HT1080 (cell line): ENCODE results near the gene HOXA6. TPM values are rescaled to one million over a fixed set of nuclear protein-coding genes. Genes with fewer than 3 reads are reported as not detected.

Source experiments
- DNase-seq: peaks from one replicate; pipeline ENCODE4 v3.0.0-alpha.2; 2015; ENCODE audit warnings: low read depth
- total RNA-seq: library from RNA; depleted of rRNA; stranded (reverse); fragments of >200 nt; shearing (Covaris generic); gene quantifications from 2 replicates; pipeline ENCODE4 v1.2.3, GENCODE V29; 2014

Gene HOXA6
- total RNA-seq, 1 experiment from 2014 or later, result 3.6 TPM

DNA sequence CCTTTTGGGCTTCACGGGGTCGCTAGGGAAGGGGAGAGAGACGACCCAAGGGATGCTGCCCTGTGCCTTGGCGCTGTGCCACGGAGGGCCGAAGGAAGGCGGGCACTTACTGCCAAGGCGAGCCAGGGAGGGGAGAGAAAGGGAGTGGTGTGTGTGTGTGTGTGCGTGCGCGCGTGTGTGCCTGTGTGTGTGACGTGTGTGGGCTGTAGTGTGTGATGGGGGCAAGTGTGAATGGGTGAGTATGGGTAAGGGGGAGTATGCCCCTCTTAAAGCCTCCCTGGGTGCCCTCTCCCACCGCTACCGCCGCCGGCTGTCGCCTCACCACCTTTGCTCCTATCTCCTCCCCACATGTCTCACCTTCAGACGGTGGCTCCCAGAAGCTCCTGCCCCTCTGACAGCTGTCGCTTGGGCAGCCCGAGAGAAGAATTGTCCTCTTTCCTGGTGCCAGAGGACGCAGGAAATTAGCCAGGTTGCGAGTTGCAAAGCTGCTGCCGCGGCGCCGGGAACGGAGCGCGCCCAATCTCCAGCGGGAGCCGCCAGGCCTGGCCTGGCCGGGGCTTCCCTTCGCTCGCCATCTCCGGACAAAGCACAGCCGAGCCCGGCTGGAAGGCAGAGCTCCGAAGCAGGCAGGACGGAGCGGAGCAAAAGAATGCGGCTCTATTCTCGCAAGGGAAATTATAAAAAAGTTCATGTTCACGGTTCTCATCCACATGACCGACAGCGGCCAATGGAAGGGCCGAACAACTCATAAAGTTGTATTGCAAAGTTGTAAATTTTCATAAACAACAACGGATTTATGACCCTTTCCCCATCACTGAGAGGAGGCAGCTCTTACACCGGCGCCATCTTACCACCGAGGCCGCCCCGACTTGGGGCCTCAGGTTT lies 4.6 kb upstream of the HOXA6 start, which contains the start of gene HOXA3:
Gene HOXA3, minus strand, starts transcription at position 653 of the 885 bp plus-strand sequence. CDS start 41,943 bp downstream, outside the sequence.
- no peak for DNase-seq

DNA sequence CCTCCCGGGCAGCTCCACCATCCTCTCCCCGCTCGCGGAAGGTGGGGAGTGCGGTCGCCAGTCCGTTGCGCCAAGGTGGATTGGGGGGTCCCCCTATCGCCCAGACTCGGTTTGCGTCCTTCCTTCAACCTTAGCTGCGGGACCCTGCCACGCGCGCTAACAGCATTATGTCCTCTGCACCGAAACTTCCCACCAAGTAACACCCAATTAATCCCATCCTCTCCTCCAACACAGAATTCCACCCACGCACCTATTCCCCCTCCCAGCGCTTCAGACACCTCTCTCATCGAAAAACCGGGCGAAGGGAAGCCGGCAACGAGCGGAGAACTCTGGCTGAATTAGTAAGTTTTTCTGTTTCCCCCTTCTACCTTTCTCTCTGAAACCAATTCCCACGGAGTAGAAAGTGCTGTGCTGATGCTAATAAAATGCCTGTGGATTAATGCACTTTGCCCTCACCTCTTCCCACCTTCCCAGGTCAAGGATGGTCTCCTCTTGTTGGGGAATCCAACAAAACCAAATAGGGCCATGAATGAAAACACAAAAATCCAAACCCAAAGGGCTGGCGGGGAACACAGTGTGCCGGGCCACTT lies 3.9 kb upstream of the HOXA6 start:
- no peak for DNase-seq

DNA sequence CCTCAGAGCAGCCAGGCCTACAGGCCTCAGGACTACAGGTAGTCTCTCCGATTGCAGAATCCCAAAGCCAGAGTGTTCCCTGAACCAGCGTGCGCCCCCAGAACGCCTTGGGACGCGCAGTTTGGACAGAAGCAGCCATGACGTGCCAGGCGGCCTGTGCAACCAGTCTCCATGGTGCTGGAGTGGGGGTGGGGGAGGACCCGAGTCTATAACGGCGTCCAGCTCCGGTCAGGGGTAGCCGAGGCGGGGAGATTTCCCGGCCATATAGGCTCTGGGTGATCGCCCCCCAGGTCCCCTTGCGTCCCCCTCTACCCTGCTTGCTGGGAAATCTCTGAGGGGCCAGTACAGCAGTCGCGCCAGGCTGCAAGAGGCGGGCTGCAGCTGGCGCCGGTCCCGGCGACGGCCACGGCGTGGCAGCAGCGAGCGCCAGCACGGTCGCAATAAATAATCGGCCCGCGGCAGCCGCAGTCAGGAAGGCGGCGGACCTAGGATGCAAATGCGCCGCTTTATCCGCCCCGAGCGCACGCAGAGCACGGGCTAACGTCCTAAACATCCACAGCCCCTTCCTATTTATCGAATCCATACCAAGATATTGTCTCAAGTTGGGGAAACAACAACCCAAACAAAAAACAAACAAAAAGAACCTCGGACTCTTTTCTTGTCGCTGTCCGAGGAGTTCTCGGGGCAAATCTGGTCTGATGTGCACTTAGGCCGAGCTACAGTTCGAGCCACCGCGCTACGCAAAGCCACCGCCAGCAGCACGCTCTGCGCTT lies 3.2 kb upstream of the HOXA6 start:
- peak; percentile 75 for DNase-seq

DNA sequence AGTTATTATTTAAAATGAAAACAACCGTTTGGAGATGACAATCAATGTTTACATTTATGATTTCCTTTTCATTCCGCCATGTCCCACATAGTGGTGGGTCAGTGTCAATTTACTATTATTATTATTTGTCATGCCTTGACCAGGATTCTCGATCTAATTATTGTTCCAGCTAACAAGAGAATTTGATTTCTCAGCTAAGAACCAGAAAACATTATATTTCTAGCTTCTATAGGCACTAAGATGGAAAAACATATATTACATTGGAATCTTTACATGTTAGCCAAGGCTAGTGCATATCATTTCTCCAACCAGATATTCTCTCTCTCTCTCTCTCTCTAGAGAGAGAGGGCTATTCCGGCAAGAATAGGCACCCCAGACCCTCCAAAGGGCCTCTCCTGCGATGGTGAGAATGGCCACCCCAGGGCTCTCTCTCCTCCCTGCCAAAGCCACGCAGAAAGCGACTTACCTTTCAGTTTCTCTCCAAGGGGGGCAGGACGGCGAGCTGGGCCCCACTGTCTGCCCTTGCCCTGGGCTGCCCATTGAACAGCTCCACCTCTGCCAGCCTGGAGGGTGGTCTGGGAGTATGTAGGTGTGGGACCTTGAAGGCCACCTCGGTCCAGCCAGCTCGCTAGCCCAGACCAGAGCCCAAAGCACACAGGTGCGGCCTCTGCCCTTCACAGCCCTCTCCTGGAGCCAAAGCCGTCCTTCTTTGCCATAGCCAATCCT lies 2.4 kb upstream of the HOXA6 start:
- DNase-seq, result no peak

DNA sequence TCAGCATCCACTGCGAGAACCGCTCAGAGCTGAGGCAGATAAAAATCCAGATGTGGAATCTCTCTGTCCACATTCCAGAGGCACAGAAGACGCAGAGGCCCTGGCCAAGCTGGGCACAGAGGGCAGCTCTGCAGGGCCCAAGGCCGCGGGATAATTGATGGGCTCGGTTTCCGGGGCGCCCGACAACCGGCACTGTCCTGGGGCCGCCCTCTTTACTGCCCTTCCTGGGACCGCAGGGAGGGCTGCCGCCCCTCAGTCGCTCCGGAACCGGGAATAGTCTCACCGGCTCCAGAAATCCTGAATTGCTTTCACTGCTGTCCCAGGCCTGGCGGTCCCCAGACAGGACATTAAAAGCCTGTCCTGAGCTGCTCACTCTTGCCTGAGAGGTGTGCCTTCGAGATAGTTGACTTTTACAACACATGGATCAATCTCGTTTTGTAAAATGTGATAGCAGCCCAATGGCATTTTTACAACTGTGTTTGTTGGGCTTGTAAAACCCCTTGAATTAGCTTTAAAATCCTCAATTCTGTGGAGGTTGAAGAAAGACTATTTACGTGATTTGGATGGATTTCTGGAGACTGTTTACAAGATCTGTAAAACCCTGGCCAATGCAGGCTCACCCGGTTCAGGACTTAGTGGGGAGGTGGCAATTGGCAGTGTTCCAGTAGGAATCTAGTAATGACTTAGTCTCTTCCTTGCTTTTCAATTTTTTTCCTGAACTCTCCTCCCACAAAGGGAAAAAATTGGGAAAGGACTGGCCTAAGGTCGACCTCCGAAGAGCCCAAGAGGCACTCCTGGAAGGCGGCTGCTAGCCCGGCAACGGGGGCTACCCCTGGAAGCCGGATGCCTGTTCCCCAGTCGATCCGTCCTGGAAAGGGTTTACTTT lies 1.4 kb upstream of the HOXA6 start:
- no peak for DNase-seq

DNA sequence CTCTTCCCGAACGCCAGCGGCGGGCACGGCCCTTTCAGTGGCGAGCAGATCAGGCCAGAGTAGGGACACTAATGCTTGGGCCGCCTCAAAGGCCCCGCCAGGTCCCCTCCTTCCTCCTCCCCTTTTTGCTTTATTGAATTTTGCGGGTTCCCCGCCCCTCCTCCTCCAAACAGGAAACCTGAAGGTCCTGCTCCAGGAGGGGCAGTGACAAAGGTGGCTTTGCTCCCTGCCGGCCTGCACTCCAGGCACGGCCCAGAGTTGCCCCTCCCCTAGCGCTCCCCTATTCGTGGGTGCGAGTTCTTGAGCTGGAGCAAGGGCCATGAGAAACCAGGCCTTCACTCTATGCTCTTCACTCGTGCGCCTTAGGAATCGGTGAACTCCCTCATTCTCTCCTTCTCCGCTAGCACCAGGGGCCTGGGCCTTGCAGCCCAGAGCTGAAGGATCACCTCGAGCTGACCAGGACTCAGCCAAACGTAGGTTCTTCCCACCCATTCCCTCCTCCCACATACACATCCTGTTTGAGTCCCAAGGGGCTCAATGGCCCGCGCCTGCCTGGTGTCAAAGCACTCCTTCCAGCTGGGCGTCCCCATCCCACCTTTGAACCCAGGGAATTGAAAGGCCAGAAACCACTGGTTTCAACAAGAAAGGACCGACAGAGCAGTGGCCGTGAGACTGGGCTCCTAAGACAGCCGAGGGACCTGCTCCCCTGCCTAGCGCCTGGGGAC lies 619 bp upstream of the HOXA6 start:
- no peak for DNase-seq

DNA sequence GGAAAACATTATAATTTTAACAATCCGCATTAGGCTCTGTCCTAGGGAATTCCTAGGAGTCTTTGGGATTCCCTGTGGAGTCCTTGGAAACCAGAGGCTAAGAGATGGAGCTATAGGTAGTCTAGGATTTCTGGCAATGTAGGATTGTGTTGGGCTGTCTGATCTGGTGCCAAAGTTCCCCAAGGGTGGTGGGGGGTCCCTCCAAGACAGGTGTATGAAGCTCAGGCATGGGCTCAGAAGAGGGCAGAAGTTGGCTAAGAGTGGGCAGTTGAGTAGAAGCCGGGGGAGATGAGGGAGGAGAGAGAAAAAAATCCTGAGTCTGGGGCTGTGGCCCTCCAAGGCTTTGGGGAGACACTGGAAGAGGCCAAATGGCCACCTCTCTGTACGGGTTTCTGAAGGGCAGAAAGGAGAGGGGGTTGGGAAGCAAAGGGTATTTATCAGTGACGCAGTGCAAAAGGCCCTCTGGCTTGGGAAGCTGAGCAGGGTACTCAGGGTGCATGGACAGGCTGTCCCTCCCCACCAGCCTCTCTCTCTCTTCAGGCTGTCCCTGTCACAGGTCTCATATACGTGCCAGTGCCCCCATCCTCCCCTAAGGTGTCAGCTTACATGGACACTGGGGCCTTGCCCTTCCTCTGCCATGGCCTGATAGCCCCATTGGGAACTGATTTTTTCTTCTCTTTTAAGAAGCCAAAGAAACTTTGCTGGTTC lies 929 bp downstream of the HOXA6 start:
- no peak for DNase-seq

DNA sequence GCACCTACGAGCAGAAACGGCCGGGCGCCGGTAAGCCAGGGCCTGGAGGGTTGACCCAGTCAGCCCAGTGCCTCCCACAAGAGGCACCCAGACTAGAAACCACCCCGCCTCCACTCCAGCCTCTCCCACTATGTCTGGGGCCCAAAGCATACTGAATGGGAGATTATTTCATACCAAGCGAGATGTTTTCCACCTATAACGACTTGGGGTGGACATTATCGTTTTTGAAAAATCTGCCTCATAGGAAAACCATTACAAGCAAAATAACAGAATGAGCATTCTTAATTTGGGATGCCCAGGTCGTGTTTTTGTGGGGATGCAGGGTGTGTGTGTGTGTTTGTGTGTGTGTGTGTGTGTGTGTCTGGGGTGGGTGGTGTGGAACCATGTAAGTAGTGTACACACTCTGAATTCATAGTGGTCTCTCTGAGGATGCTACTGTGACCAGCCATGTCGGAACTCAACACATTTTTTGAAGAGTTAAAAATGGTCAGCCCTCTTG lies 1.6 kb downstream of the HOXA6 start:
- no peak for DNase-seq

DNA sequence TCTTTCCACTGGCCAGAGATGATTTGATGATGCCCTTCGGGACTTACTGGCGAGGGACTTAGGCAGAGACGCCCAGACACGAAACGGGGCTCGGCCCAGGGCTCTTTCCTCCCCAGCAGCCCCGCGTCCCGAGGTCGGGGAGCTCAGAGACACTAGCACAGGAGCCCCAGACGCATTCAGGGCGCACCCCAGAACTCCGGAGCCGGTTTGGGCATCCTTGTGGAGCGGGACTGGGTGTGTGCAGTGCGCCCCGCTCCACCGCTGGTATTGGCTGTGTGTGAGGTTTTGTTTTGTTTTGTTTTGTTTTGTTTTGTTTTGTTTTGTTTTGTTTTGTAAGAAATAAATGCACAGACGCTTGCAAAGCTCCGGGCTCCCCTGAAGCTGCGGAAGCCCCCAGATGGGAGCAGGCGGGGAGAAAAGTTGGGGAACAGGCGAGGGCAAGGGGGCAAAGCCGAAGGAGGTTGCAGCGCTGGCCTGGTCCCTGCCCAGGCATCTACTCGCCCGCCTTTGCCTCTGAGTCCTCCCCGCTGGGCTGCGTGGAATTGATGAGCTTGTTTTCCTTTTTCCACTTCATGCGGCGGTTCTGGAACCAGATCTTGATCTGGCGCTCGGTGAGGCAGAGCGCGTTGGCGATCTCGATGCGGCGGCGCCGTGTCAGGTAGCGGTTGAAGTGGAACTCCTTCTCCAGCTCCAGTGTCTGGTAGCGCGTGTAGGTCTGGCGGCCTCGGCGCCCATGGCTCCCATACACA lies 2.2 kb downstream of the HOXA6 start:
- DNase-seq, result no peak

DNA sequence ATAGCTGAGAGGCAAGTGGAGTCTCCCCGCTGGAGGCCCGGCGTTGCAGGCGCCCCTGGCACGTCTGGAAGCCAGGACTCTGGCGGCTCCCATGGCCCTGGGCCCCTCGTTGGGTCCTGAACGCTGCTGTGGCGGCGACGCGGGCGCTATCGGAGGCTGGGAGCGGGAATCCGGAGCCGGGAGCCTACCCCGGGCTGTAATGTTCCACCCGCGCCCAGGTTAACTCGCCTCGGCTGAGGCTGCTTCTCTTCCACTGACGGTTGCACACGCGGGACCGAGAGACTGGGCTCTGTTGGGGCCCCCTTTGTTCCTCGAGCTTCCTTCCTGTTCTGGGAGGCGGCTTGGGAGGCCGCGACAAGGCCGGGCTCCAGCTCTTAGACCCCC lies 2.8 kb downstream of the HOXA6 start:
- no peak for DNase-seq

DNA sequence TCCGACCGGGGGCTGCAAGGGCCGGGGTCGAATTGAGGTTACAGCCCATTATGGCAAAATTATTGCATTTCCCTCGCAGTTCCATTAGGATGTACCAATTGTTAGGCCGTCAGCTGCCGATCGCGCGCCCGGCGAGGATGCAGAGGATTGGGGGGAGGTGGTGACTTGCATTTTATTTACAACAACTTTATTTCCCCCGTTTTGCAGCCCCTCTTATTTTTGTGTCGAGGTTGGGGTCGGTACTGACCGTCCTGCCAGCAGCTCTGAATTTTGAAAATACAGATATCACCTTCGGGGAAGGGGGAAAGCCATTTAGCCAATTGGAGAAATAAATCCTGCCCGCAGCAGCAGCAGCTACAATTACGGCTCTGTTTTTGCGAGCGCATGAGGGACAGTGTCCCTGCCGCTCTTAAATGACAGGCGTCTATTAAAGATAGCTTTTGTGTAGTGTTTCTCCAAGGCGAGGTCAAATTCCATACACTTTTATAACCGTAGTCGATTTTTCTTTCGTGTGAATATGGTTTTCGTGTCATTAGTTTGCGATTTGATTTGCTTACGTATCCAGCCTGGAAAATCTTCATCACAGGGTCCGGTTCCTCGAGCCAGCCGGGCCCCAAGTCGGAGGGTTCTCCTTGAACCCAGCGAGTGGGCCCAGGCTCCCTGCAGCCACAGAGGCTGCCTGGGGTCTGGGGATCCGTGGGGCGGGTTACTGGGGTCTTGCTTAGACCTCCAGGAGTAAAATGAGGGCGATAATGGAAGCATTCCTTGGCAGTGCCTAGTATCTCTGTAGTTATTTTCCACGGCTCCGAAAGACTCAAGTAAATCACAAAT lies 3.4 kb downstream of the HOXA6 start:
- DNase-seq, result no peak

DNA sequence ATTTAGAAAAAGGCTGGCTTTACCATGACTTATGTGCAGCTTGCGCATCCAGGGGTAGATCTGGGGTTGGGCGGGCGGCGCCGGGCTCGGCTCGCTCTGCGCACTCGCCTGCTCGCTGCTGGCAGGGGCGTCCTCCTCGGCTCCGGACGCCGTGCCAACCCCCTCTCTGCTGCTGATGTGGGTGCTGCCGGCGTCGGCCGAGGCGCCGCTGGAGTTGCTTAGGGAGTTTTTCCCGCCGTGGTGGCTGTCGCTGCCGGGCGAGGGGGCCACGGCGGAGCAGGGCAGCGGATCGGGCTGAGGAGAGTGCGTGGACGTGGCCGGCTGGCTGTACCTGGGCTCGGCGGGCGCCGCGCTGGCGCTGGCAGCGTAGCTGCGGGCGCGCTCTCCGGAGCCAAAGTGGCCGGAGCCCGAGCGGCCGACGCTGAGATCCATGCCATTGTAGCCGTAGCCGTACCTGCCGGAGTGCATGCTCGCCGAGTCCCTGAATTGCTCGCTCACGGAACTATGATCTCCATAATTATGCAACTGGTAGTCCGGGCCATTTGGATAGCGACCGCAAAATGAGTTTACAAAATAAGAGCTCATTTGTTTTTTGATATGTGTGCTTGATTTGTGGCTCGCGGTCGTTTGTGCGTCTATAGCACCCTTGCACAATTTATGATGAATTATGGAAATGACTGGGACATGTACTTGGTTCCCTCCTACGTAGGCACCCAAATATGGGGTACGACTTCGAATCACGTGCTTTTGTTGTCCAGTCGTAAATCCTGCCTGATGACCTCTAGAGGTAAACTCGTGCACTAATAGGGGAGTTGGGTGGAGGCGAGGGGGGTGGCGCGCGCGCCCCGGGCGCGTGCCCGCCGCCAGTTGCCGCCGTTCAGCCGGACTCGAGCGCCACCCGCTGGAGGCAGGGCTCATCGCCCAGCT lies 4.3 kb downstream of the HOXA6 start, which contains the start of gene HOXA5:
Gene HOXA5, minus strand, starts transcription at position 659 of the 927 bp plus-strand sequence. Its CDS starts 74 bp downstream, at position 585.
- DNase-seq, result no peak

DNA sequence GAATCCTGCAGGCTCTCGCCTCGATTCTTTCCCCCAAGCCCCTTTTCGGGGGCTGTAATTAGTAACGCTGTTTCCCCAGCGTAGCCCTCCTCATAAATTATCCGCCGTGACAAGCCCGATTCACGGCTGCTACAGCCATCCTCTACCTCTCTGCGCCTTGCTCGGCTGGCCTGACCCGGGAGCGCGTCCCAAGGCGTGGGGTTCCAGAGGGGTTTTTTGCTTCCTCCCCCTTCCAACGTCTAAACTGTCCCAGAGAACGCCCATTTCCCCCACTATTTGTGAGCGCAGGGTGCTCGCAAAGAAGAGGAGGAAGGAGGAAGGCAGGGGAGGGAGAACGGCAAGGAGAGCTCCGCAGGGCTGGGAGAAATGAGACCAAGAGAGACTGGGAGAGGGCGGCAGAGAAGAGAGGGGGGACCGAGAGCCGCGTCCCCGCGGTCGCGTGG lies 5.0 kb downstream of the HOXA6 start:
- no peak for DNase-seq

DNA sequence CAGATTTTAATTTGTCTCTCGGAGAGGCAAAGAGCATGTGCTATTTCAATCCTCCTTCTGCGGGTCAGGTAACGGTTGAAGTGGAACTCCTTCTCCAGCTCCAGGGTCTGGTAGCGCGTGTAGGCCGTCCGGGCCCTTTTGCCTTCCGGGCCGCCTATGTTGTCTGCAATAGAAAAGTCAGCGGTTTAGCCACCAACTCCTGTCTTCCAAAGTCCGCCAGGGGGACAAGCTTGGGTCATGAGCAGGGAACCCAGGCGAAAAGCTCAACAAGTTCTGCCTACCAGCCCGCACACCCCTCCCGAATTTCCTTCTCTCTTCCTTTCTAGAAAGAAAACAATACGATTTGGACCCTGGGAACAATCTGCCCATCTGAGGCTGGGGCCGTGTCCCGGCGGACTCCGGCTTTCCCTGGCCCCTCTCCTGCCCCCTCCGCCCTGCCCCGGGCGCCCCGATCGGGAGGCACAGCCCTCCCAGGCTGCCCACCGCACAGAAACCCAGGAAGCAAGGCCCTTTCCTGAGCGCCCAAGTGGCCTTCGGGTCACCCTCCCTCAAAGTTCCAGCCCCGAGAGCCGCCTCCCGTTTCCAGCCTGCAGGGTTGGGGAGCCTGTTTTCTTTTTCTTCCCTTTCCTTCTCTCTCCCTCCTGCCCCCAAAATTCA lies 5.5 kb downstream of the HOXA6 start:
- no peak for DNase-seq
